Measurements from ENCODE around the gene CBY1. TPM values are rescaled to one million over a fixed set of nuclear protein-coding genes. Genes with fewer than 3 reads are reported as not detected.

The CBY1 gene
- total and polyA plus RNA-seq, 2 donors (not counting 1 experiment from before 2014, with no cell fraction given): 6.0 to 20.7 TPM

DNA sequence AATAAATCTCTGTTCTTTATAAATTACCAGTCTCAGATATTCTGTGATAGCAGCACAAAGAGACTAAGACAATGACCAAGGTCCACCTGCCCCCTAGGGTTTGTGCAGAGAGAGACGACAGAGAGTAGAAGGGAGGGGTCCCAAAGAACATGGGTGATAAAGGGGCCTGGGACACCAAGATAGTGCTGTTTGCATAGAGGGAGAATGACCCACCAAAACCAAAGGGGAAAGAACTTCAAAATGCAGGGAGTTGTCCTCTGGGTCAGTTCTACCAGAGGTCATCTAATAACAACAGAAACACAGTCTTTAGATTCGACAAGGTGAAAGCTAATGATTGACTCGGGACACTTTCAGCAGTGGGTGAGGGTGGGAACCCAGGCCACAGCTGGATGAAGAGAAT is 23.9 kb upstream of the CBY1 start:
- Mint-ChIP-seq H3K27me3 (peaks cover 17% of the 10 kb centered on the region), H3K4me1 (no peaks in the 10 kb centered on the region), H3K4me3 (no peak overlapping the region), H3K27ac (no peak overlapping the region), H3K9me3 (ENCODE audit: insufficient read depth) (no peaks in the 10 kb centered on the region)
- TF ChIP-seq EZH2 (IDR thresholded peaks at IDR 0.05; ENCODE audit: borderline replicate concordance, insufficient read depth, low read depth, low read length, poor library complexity, severe bottlenecking): no peak
- TF ChIP-seq, protein P1, sequence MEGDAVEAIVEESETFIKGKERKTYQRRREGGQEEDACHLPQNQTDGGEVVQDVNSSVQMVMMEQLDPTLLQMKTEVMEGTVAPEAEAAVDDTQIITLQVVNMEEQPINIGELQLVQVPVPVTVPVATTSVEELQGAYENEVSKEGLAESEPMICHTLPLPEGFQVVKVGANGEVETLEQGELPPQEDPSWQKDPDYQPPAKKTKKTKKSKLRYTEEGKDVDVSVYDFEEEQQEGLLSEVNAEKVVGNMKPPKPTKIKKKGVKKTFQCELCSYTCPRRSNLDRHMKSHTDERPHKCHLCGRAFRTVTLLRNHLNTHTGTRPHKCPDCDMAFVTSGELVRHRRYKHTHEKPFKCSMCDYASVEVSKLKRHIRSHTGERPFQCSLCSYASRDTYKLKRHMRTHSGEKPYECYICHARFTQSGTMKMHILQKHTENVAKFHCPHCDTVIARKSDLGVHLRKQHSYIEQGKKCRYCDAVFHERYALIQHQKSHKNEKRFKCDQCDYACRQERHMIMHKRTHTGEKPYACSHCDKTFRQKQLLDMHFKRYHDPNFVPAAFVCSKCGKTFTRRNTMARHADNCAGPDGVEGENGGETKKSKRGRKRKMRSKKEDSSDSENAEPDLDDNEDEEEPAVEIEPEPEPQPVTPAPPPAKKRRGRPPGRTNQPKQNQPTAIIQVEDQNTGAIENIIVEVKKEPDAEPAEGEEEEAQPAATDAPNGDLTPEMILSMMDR (IDR thresholded peaks at IDR 0.05): no peak
- H4K20me1 ChIP-seq (ENCODE audit: control insufficient read depth, insufficient read depth, low read length, poor library complexity, severe bottlenecking): no peaks in the 10 kb centered on the region
- no peak overlapping the region for H3K4me2 ChIP-seq (replicated peaks; ENCODE audit: low read depth, low read length, poor library complexity, severe bottlenecking)
- H3K27me3 ChIP-seq (replicated peaks in 1 of 4; ENCODE audit: control extremely low read depth in 1 of 4, control insufficient read depth in 3 of 4, insufficient read depth in 4 of 4, low read length in 3 of 4): no peaks in the 10 kb centered on the region
- ChIA-PET CTCF (no interaction called here), POLR2A (no interaction called here)
- intact Hi-C loops (cut with micrococcal nuclease): no loop called here
- no peak overlapping the region for H2AFZ ChIP-seq (ENCODE audit: insufficient read depth, low read depth, low read length, poor library complexity, severe bottlenecking)
- WGBS (ENCODE audit: insufficient coverage): 100% methylated on average over 2 of the region's 3 CpGs
- no peaks in the 10 kb centered on the region for H3K79me2 ChIP-seq (ENCODE audit: control insufficient read depth, insufficient read depth, low read length)
- ATAC-seq (ENCODE audit: low read depth): no peak
- H3K4me1 ChIP-seq (ENCODE audit: control insufficient read depth in 2 of 2, insufficient read depth in 2 of 2, low read length in 2 of 2): no peaks in the 10 kb centered on the region
- no peak for DNase-seq
- H3K4me3 ChIP-seq (ENCODE audit: control extremely low read depth in 1 of 5, extremely low read depth in 1 of 5, insufficient read depth in 1 of 5, low read depth in 2 of 5, low read length in 4 of 5): no peak overlapping the region
- H3K9me3 ChIP-seq (ENCODE audit: control extremely low read depth in 1 of 3, control insufficient read depth in 2 of 3, insufficient read depth in 1 of 3, low read length in 2 of 3): no peaks in the 10 kb centered on the region
- no peaks in the 10 kb centered on the region for H3K36me3 ChIP-seq (replicated peaks in 1 of 2; ENCODE audit: control extremely low read depth in 1 of 2, control insufficient read depth in 1 of 2, extremely low read depth in 1 of 2, insufficient read depth in 2 of 2, low read length in 1 of 2)
- no peak overlapping the region for H3K27ac ChIP-seq (ENCODE audit: low read length in 2 of 2)
- no peak overlapping the region for H3K9ac ChIP-seq (ENCODE audit: low read length)

DNA sequence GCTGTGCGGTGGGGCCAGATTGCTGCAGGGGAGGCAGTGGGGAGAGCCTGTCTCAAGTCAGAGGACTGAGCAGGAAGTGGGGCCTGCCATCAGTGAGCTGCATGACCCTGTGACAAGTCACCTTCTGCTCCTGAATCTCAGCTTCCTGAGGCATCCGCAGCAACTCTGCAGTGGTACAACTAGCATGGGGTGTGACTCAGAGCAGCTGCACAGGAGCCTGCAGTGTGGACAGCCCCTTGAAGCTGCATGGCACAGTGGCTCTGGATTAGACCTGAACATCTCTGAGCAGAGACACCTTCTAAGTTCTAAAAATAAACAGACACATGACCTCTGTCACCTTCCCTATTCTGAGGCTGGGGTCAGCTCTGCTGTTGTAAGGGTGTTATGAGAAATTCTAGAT is 18.2 kb upstream of the CBY1 start:
- Mint-ChIP-seq H3K4me3 (no peak overlapping the region), H3K27ac (no peak overlapping the region), H3K27me3 (peaks cover 13% of the 10 kb centered on the region), H3K4me1 (no peaks in the 10 kb centered on the region), H3K9me3 (ENCODE audit: insufficient read depth) (no peaks in the 10 kb centered on the region)
- DNase-seq (no peak), ATAC-seq (ENCODE audit: low read depth) (no peak)
- Histone ChIP-seq H3K36me3 (replicated peaks in 1 of 2; ENCODE audit: control extremely low read depth in 1 of 2, control insufficient read depth in 1 of 2, extremely low read depth in 1 of 2, insufficient read depth in 2 of 2, low read length in 1 of 2) (no peaks in the 10 kb centered on the region), H3K4me3 (ENCODE audit: control extremely low read depth in 1 of 5, extremely low read depth in 1 of 5, insufficient read depth in 1 of 5, low read depth in 2 of 5, low read length in 4 of 5) (no peak overlapping the region), H3K4me1 (ENCODE audit: control insufficient read depth in 2 of 2, insufficient read depth in 2 of 2, low read length in 2 of 2) (no peaks in the 10 kb centered on the region), H3K27ac (ENCODE audit: low read length in 2 of 2) (no peak overlapping the region), H2AFZ (ENCODE audit: insufficient read depth, low read depth, low read length, poor library complexity, severe bottlenecking) (no peak overlapping the region), H3K79me2 (ENCODE audit: control insufficient read depth, insufficient read depth, low read length) (no peaks in the 10 kb centered on the region), H3K9me3 (ENCODE audit: control extremely low read depth in 1 of 3, control insufficient read depth in 2 of 3, insufficient read depth in 1 of 3, low read length in 2 of 3) (no peaks in the 10 kb centered on the region), H3K4me2 (replicated peaks; ENCODE audit: low read depth, low read length, poor library complexity, severe bottlenecking) (no peak overlapping the region), H3K9ac (ENCODE audit: low read length) (no peak overlapping the region), H3K27me3 (replicated peaks in 1 of 4; ENCODE audit: control extremely low read depth in 1 of 4, control insufficient read depth in 3 of 4, insufficient read depth in 4 of 4, low read length in 3 of 4) (no peaks in the 10 kb centered on the region), H4K20me1 (ENCODE audit: control insufficient read depth, insufficient read depth, low read length, poor library complexity, severe bottlenecking) (no peaks in the 10 kb centered on the region)
- 96% methylated on average over 2 of the region's 2 CpGs for WGBS (ENCODE audit: insufficient coverage)
- intact Hi-C loops (cut with micrococcal nuclease): no loop called here
- ChIA-PET CTCF (no interaction called here), POLR2A (no interaction called here)
- TF ChIP-seq, protein P1 (IDR thresholded peaks at IDR 0.05): no peak
- TF ChIP-seq EZH2 (IDR thresholded peaks at IDR 0.05; ENCODE audit: borderline replicate concordance, insufficient read depth, low read depth, low read length, poor library complexity, severe bottlenecking): no peak

All from B cell (primary cell).